Endothelial cell of umbilical vein (primary cell): ENCODE data around the gene ANGPT4. TPM values are rescaled to one million over a fixed set of nuclear protein-coding genes. Genes with fewer than 3 reads are reported as not detected.

ENCODE experiments used
- BruUV-seq: library from RNA; stranded (reverse); fragments of 400-500 nt; replicated peaks from 2 replicates; lab custom pipeline; 2021; lab: Mats Ljungman, UMichigan
- CTCF ChIA-PET: fragments of 300-600, 350-600 bp; sonication (Branson Sonifier 250); formaldehyde crosslinking; loops from one replicate; lab custom pipeline; 2021; ENCODE audit warnings: antibody characterized with exemption, inconsistent platforms; lab: Charles Lee
- POLR2A ChIA-PET: fragments of 300-600, 350-600 bp; sonication (Branson Sonifier 250); formaldehyde crosslinking; loops from one replicate; lab custom pipeline; 2021; ENCODE audit warnings: antibody characterized with exemption, inconsistent platforms; lab: Charles Lee
- DNase-seq: peaks from one replicate; pipeline ENCODE4 v3.0.0-alpha.2; 2011; ENCODE audit warnings: low read depth, low spot score
- FAIRE-seq: peaks from 2 replicates; lab custom pipeline; 2011; peaks lifted over from hg19 to GRCh38; lab: Jason Lieb, UNC
- H2AFZ ChIP-seq: 2 replicates; pipeline ENCODE4 v1.6.0; 2012; ENCODE audit warnings: low read depth, low read length, control low read depth, inconsistent platforms
- H3K27ac ChIP-seq: 2 replicates; pipeline ENCODE4 v1.5.1; 2011; ENCODE audit warnings: low read depth, mild to moderate bottlenecking, control low read depth, low read length, moderate library complexity; ENCODE audit not compliant: insufficient read depth
- H3K27me3 ChIP-seq, 2 experiments: 2 replicates each; pipeline versions ENCODE4 v1.6.0 to v1.6.1; 2011; ENCODE audit warnings: low read length in 2 of 2, mixed read lengths in 1 of 2; ENCODE audit not compliant: control insufficient read depth in 2 of 2, insufficient read depth in 2 of 2
- H3K36me3 ChIP-seq, 2 experiments: 2 replicates in 1 of 2; 3 replicates in 1 of 2; pipeline ENCODE4 v1.5.1; 2011; ENCODE audit warnings: low read length in 2 of 2, mild to moderate bottlenecking in 1 of 2, moderate library complexity in 1 of 2; ENCODE audit not compliant: control insufficient read depth in 2 of 2, insufficient read depth in 2 of 2; ENCODE audit errors: extremely low read depth in 1 of 2
- H3K4me1 ChIP-seq: 3 replicates; pipeline ENCODE4 v1.5.1; 2011; ENCODE audit warnings: mild to moderate bottlenecking, low read length; ENCODE audit not compliant: control insufficient read depth, insufficient read depth; ENCODE audit errors: extremely low read depth
- H3K4me2 ChIP-seq: 2 replicates; pipeline ENCODE4 v1.6.1; 2011; ENCODE audit warnings: low read length, control low read depth, mixed read lengths; ENCODE audit not compliant: insufficient read depth
- H3K4me3 ChIP-seq, 3 experiments: fragments of 200-600 bp in 1 of 3; sonication (generic), shearing (Covaris generic) in 1 of 3; replicated peaks in 1 of 3; 2 replicates each; pipeline ENCODE4 v1.5.1; 2011 to 2016; ENCODE audit warnings: control low read depth in 3 of 3, low read length in 3 of 3, mild to moderate bottlenecking in 2 of 3, inconsistent platforms in 1 of 3, low read depth in 1 of 3, moderate library complexity in 1 of 3; ENCODE audit not compliant: insufficient read depth in 1 of 3
- H3K79me2 ChIP-seq: 2 replicates; pipeline ENCODE4 v1.6.0; 2012; ENCODE audit warnings: low read length, inconsistent platforms; ENCODE audit not compliant: control insufficient read depth, insufficient read depth
- H3K9ac ChIP-seq: replicated peaks from 2 replicates; pipeline ENCODE3; 2011; ENCODE audit warnings: low read length, control low read depth; ENCODE audit not compliant: insufficient read depth; ENCODE audit errors: extremely low read depth
- H3K9me1 ChIP-seq: replicated peaks from 3 replicates; pipeline ENCODE4 v1.6.0; 2011; ENCODE audit warnings: mild to moderate bottlenecking, low read length; ENCODE audit not compliant: control insufficient read depth, insufficient read depth; ENCODE audit errors: extremely low read depth
- H3K9me3 ChIP-seq: replicated peaks from 2 replicates; pipeline ENCODE4 v1.5.1; 2012; ENCODE audit warnings: low read length, inconsistent platforms; ENCODE audit not compliant: control insufficient read depth, insufficient read depth
- H4K20me1 ChIP-seq: replicated peaks from 2 replicates; pipeline ENCODE3; 2011; ENCODE audit warnings: mild to moderate bottlenecking, low read length; ENCODE audit not compliant: control insufficient read depth, insufficient read depth; ENCODE audit errors: extremely low read depth
- FOS ChIP-seq: IDR thresholded peaks from 2 replicates; pipeline ENCODE4 v1.6.1; 2011; ENCODE audit warnings: mild to moderate bottlenecking, low read length, moderate library complexity, borderline replicate concordance; ENCODE audit not compliant: insufficient read depth
- GATA2 ChIP-seq: IDR thresholded peaks from 2 replicates; pipeline ENCODE4 v1.7.0; 2011; ENCODE audit warnings: low read depth, mild to moderate bottlenecking, moderate library complexity, mixed read lengths, low read length; ENCODE audit not compliant: insufficient read length, insufficient read depth
- JUN ChIP-seq: IDR thresholded peaks from 2 replicates; pipeline ENCODE4 v1.6.1; 2011; ENCODE audit warnings: borderline replicate concordance, low read depth; ENCODE audit not compliant: insufficient read length, insufficient read depth
- POLR2A ChIP-seq: IDR thresholded peaks from 2 replicates; pipeline ENCODE4 v1.6.1; 2012; ENCODE audit warnings: low read depth, mild to moderate bottlenecking, control low read depth, low read length
- POLR2AphosphoS5 ChIP-seq: IDR thresholded peaks from 2 replicates; pipeline ENCODE4 v1.6.1; 2012; ENCODE audit warnings: low read depth, mild to moderate bottlenecking, control low read depth, low read length, moderate library complexity; ENCODE audit not compliant: insufficient read depth
- dilution Hi-C: fragments of 300-500 bp; cut with MboI; formaldehyde crosslinking; loops from one replicate; pipeline ENCODE4 v1.15.0; 2019; ENCODE audit warnings: low sequenced_read_pairs; ENCODE audit not compliant: extremely low pct_ligation_motif_present
- intact Hi-C: fragments of 100-400 bp; cut with micrococcal nuclease; formaldehyde crosslinking; loops from one replicate; pipeline ENCODE4 v1.10.0; 2022
- polyA plus RNA-seq, 4 experiments: library from polyadenylated mRNA; depleted of rRNA in 3 of 4; stranded (reverse) in 3 of 4; unstranded in 1 of 4; fragments of >200 nt; gene quantifications; 2 replicates each; pipeline versions ENCODE4 v1.2.1 to v1.2.3, GENCODE V29; 2011 to 2012; ENCODE audit warnings: missing spikeins in 1 of 4
- total RNA-seq: library from RNA; stranded (reverse); gene quantifications from 2 replicates; pipeline ENCODE4 v1.2.3, GENCODE V29; 2021
- TF ChIP-seq, protein P1 (sequence below), 2 donors: IDR thresholded peaks; 1 replicate in 1 of 2; 2 replicates in 1 of 2; pipeline ENCODE4 v1.5.1; 2011; ENCODE audit warnings: low read length in 2 of 2, mild to moderate bottlenecking in 2 of 2, moderate library complexity in 2 of 2, control low read depth in 1 of 2, inconsistent platforms in 1 of 2, low read depth in 1 of 2; ENCODE audit not compliant: insufficient read depth in 1 of 2; ENCODE audit errors: extremely low read depth in 1 of 2
- TF ChIP-seq, protein P2 (sequence below): IDR thresholded peaks from 2 replicates; pipeline ENCODE4 v1.6.1; 2011; ENCODE audit not compliant: insufficient read depth, insufficient read length

ANGPT4 gene
- total and polyA plus RNA-seq, 2 donors (not counting 3 experiments of a cell fraction or from before 2014, with no cell fraction given): not detected

DNA sequence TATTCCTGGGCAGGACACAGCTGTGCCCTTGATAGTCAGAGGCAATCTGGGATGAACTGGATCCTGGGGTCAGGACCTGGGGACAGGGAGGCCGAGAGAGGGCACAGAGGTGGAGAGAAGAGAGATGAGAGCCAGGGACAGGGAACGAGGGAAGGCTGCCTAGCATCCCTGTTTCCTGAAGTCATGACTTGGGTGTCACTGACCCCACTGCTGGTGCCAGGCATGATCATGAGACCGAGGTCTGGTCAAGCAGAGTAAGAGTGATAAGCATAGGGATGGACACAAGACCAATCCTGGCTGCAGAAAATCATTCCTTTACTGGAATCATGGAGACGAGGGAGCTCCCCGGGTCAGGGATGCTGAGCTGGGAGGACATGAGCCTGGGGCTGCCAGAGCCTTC lies 46.5 kb downstream of the ANGPT4 start:
- dilution Hi-C loops (no loop called here), intact Hi-C loops (no loop called here)
- no peak overlapping the region for H3K27ac ChIP-seq
- H3K79me2 ChIP-seq: no peaks in the 10 kb centered on the region
- ChIA-PET POLR2A (no interaction called here), CTCF (no interaction called here)
- no peak for TF ChIP-seq FOS
- TF ChIP-seq POLR2A: no peak
- TF ChIP-seq JUN: no peak
- TF ChIP-seq, protein P1, sequence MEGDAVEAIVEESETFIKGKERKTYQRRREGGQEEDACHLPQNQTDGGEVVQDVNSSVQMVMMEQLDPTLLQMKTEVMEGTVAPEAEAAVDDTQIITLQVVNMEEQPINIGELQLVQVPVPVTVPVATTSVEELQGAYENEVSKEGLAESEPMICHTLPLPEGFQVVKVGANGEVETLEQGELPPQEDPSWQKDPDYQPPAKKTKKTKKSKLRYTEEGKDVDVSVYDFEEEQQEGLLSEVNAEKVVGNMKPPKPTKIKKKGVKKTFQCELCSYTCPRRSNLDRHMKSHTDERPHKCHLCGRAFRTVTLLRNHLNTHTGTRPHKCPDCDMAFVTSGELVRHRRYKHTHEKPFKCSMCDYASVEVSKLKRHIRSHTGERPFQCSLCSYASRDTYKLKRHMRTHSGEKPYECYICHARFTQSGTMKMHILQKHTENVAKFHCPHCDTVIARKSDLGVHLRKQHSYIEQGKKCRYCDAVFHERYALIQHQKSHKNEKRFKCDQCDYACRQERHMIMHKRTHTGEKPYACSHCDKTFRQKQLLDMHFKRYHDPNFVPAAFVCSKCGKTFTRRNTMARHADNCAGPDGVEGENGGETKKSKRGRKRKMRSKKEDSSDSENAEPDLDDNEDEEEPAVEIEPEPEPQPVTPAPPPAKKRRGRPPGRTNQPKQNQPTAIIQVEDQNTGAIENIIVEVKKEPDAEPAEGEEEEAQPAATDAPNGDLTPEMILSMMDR (IDR thresholded peaks at IDR 0.05; ENCODE audit: extremely low read depth in 1 of 2, insufficient read depth in 1 of 2, low read depth in 1 of 2, low read length in 2 of 2): no peak
- TF ChIP-seq, protein P2, sequence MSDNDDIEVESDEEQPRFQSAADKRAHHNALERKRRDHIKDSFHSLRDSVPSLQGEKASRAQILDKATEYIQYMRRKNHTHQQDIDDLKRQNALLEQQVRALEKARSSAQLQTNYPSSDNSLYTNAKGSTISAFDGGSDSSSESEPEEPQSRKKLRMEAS: no peak
- no peak for TF ChIP-seq POLR2AphosphoS5
- TF ChIP-seq GATA2: no peak
- no peaks in the 10 kb centered on the region for H3K4me1 ChIP-seq
- no peak overlapping the region for H3K9ac ChIP-seq
- H4K20me1 ChIP-seq: no peaks in the 10 kb centered on the region
- no TSS peak for BruUV-seq
- no peaks in the 10 kb centered on the region for H3K9me3 ChIP-seq
- no peak overlapping the region for H2AFZ ChIP-seq
- DNase-seq (no peak), FAIRE-seq (no peak)
- H3K4me2 ChIP-seq: no peak overlapping the region
- peaks cover 0 to 1% of the 10 kb centered on the region in 2 experiments for H3K27me3 ChIP-seq
- H3K9me1 ChIP-seq: no peaks in the 10 kb centered on the region
- H3K4me3 ChIP-seq: no peak overlapping the region
- H3K36me3 ChIP-seq: no peaks in the 10 kb centered on the region
